Endothelial cell of umbilical vein (primary cell): ENCODE results near the gene CNTN3. TPM values are rescaled to one million over a fixed set of nuclear protein-coding genes. Genes with fewer than 3 reads are reported as not detected.

Experiments used
- BruUV-seq: library from RNA; stranded (reverse); fragments of 400-500 nt; replicated peaks from 2 replicates; lab custom pipeline; 2021; lab: Mats Ljungman, UMichigan
- CTCF ChIA-PET: fragments of 300-600, 350-600 bp; sonication (Branson Sonifier 250); formaldehyde crosslinking; loops from one replicate; lab custom pipeline; 2021; ENCODE audit warnings: antibody characterized with exemption, inconsistent platforms; lab: Charles Lee
- POLR2A ChIA-PET: fragments of 300-600, 350-600 bp; sonication (Branson Sonifier 250); formaldehyde crosslinking; loops from one replicate; lab custom pipeline; 2021; ENCODE audit warnings: antibody characterized with exemption, inconsistent platforms; lab: Charles Lee
- DNase-seq: peaks from one replicate; pipeline ENCODE4 v3.0.0-alpha.2; 2011; ENCODE audit warnings: low read depth, low spot score
- FAIRE-seq: peaks from 2 replicates; lab custom pipeline; 2011; peaks lifted over from hg19 to GRCh38; lab: Jason Lieb, UNC
- H2AFZ ChIP-seq: 2 replicates; pipeline ENCODE4 v1.6.0; 2012; ENCODE audit warnings: low read depth, low read length, control low read depth, inconsistent platforms
- H3K27ac ChIP-seq: 2 replicates; pipeline ENCODE4 v1.5.1; 2011; ENCODE audit warnings: low read depth, mild to moderate bottlenecking, control low read depth, low read length, moderate library complexity; ENCODE audit not compliant: insufficient read depth
- H3K27me3 ChIP-seq, 2 experiments: 2 replicates each; pipeline versions ENCODE4 v1.6.0 to v1.6.1; 2011; ENCODE audit warnings: low read length in 2 of 2, mixed read lengths in 1 of 2; ENCODE audit not compliant: control insufficient read depth in 2 of 2, insufficient read depth in 2 of 2
- H3K36me3 ChIP-seq, 2 experiments: 2 replicates in 1 of 2; 3 replicates in 1 of 2; pipeline ENCODE4 v1.5.1; 2011; ENCODE audit warnings: low read length in 2 of 2, mild to moderate bottlenecking in 1 of 2, moderate library complexity in 1 of 2; ENCODE audit not compliant: control insufficient read depth in 2 of 2, insufficient read depth in 2 of 2; ENCODE audit errors: extremely low read depth in 1 of 2
- H3K4me1 ChIP-seq: 3 replicates; pipeline ENCODE4 v1.5.1; 2011; ENCODE audit warnings: mild to moderate bottlenecking, low read length; ENCODE audit not compliant: control insufficient read depth, insufficient read depth; ENCODE audit errors: extremely low read depth
- H3K4me2 ChIP-seq: 2 replicates; pipeline ENCODE4 v1.6.1; 2011; ENCODE audit warnings: low read length, control low read depth, mixed read lengths; ENCODE audit not compliant: insufficient read depth
- H3K4me3 ChIP-seq, 3 experiments: fragments of 200-600 bp in 1 of 3; sonication (generic), shearing (Covaris generic) in 1 of 3; replicated peaks in 1 of 3; 2 replicates each; pipeline ENCODE4 v1.5.1; 2011 to 2016; ENCODE audit warnings: control low read depth in 3 of 3, low read length in 3 of 3, mild to moderate bottlenecking in 2 of 3, inconsistent platforms in 1 of 3, low read depth in 1 of 3, moderate library complexity in 1 of 3; ENCODE audit not compliant: insufficient read depth in 1 of 3
- H3K79me2 ChIP-seq: 2 replicates; pipeline ENCODE4 v1.6.0; 2012; ENCODE audit warnings: low read length, inconsistent platforms; ENCODE audit not compliant: control insufficient read depth, insufficient read depth
- H3K9ac ChIP-seq: replicated peaks from 2 replicates; pipeline ENCODE3; 2011; ENCODE audit warnings: low read length, control low read depth; ENCODE audit not compliant: insufficient read depth; ENCODE audit errors: extremely low read depth
- H3K9me1 ChIP-seq: replicated peaks from 3 replicates; pipeline ENCODE4 v1.6.0; 2011; ENCODE audit warnings: mild to moderate bottlenecking, low read length; ENCODE audit not compliant: control insufficient read depth, insufficient read depth; ENCODE audit errors: extremely low read depth
- H3K9me3 ChIP-seq: replicated peaks from 2 replicates; pipeline ENCODE4 v1.5.1; 2012; ENCODE audit warnings: low read length, inconsistent platforms; ENCODE audit not compliant: control insufficient read depth, insufficient read depth
- H4K20me1 ChIP-seq: replicated peaks from 2 replicates; pipeline ENCODE3; 2011; ENCODE audit warnings: mild to moderate bottlenecking, low read length; ENCODE audit not compliant: control insufficient read depth, insufficient read depth; ENCODE audit errors: extremely low read depth
- CTCF ChIP-seq, 2 donors: IDR thresholded peaks; 1 replicate in 1 of 2; 2 replicates in 1 of 2; pipeline ENCODE4 v1.5.1; 2011; ENCODE audit warnings: low read length in 2 of 2, mild to moderate bottlenecking in 2 of 2, moderate library complexity in 2 of 2, control low read depth in 1 of 2, inconsistent platforms in 1 of 2, low read depth in 1 of 2; ENCODE audit not compliant: insufficient read depth in 1 of 2; ENCODE audit errors: extremely low read depth in 1 of 2
- FOS ChIP-seq: IDR thresholded peaks from 2 replicates; pipeline ENCODE4 v1.6.1; 2011; ENCODE audit warnings: mild to moderate bottlenecking, low read length, moderate library complexity, borderline replicate concordance; ENCODE audit not compliant: insufficient read depth
- MAX ChIP-seq: IDR thresholded peaks from 2 replicates; pipeline ENCODE4 v1.6.1; 2011; ENCODE audit not compliant: insufficient read depth, insufficient read length
- MYC ChIP-seq: IDR thresholded peaks from one replicate; pipeline ENCODE4 v1.6.1; 2011; ENCODE audit warnings: mild to moderate bottlenecking, low read depth, low read length
- dilution Hi-C: fragments of 300-500 bp; cut with MboI; formaldehyde crosslinking; loops from one replicate; pipeline ENCODE4 v1.15.0; 2019; ENCODE audit warnings: low sequenced_read_pairs; ENCODE audit not compliant: extremely low pct_ligation_motif_present
- intact Hi-C: fragments of 100-400 bp; cut with micrococcal nuclease; formaldehyde crosslinking; loops from one replicate; pipeline ENCODE4 v1.10.0; 2022
- polyA plus RNA-seq, 4 experiments: library from polyadenylated mRNA; depleted of rRNA in 3 of 4; stranded (reverse) in 3 of 4; unstranded in 1 of 4; fragments of >200 nt; gene quantifications; 2 replicates each; pipeline versions ENCODE4 v1.2.1 to v1.2.3, GENCODE V29; 2011 to 2012; ENCODE audit warnings: missing spikeins in 1 of 4
- total RNA-seq: library from RNA; stranded (reverse); gene quantifications from 2 replicates; pipeline ENCODE4 v1.2.3, GENCODE V29; 2021

CNTN3 gene
- total and polyA plus RNA-seq, 2 donors (not counting 3 experiments of a cell fraction or from before 2014, with no cell fraction given) = 0.03 TPM; not detected in 1

GRCh38 chr3:74633021-74633420 is 18.6 kb upstream of the CNTN3 start:
- Histone ChIP-seq H3K9me1 (no peaks in the 10 kb centered on the region), H3K27ac (no peak overlapping the region), H3K27me3 (no peaks in the 10 kb centered on the region), H3K9me3 (no peaks in the 10 kb centered on the region), H3K4me1 (no peaks in the 10 kb centered on the region), H3K4me3 (no peak overlapping the region), H2AFZ (no peak overlapping the region), H3K79me2 (no peaks in the 10 kb centered on the region), H4K20me1 (no peaks in the 10 kb centered on the region), H3K4me2 (no peak overlapping the region), H3K9ac (no peak overlapping the region), H3K36me3 (no peaks in the 10 kb centered on the region)
- BruUV-seq = no TSS peak
- dilution Hi-C loops = no loop called here
- intact Hi-C loops = no loop called here
- TF ChIP-seq MAX = no peak
- FAIRE-seq (no peak), DNase-seq (no peak)
- ChIA-PET CTCF (no interaction called here), POLR2A (no interaction called here)

- TF ChIP-seq MAX = no peak
- no peak for TF ChIP-seq CTCF (IDR thresholded peaks at IDR 0.05; ENCODE audit: extremely low read depth in 1 of 2, insufficient read depth in 1 of 2, low read depth in 1 of 2, low read length in 2 of 2)
- TF ChIP-seq FOS = no peak
- TF ChIP-seq MYC = no peak
- no TSS peak for BruUV-seq
- no peak for DNase-seq
- intact Hi-C loops (no loop called here), dilution Hi-C loops (no loop called here)
- Histone ChIP-seq H3K9ac (no peak overlapping the region), H3K4me3 (no peak overlapping the region), H3K9me1 (no peaks in the 10 kb centered on the region), H3K27ac (no peak overlapping the region), H4K20me1 (no peaks in the 10 kb centered on the region), H3K4me2 (no peak overlapping the region), H3K4me1 (no peaks in the 10 kb centered on the region), H3K9me3 (no peaks in the 10 kb centered on the region), H3K36me3 (no peaks in the 10 kb centered on the region), H2AFZ (no peak overlapping the region), H3K79me2 (no peaks in the 10 kb centered on the region), H3K27me3 (no peaks in the 10 kb centered on the region)
- CTCF ChIA-PET = no interaction called here
- no peak for FAIRE-seq
- POLR2A ChIA-PET = no interaction called here
Observed at GRCh38 chr3:74631351-74632140, 17.1 kb upstream of the CNTN3 start.
